ENCODE measurements around the gene KIAA0513.

GRCh38 chr16:85018529-85019236, 8.9 kb upstream of the KIAA0513 start:
- TF ChIP-seq POLR2AphosphoS5 (IDR thresholded peaks at IDR 0.05), result no peak
- TF ChIP-seq POLR2A (IDR thresholded peaks at IDR 0.05), result no peak
- TF ChIP-seq CTCF (IDR thresholded peaks at IDR 0.05), result no peak
- no peak for TF ChIP-seq EP300 (IDR thresholded peaks at IDR 0.05)
